GM23338 (cell line): ENCODE data around the gene TASP1. TPM values are rescaled to one million over a fixed set of nuclear protein-coding genes. Genes with fewer than 3 reads are reported as not detected.

ENCODE experiments used
- ATAC-seq: fragments of 200-7000 bp; cut with Tn5 transposase; 3 replicates; pipeline ENCODE4 v1.9.1; 2020
- DNase-seq: peaks from one replicate; pipeline ENCODE4 v3.0.0-alpha.2; 2015; ENCODE audit warnings: low spot score
- H2AFZ ChIP-seq: fragments of 200-600 bp; sonication (generic); 2 replicates; pipeline ENCODE4 v1.8.0; 2016; ENCODE audit warnings: antibody characterized with exemption, mild to moderate bottlenecking, moderate library complexity
- H3F3A ChIP-seq: fragments of 200-600 bp; sonication (generic); replicated peaks from 2 replicates; pipeline ENCODE4 v1.8.0; 2017; ENCODE audit warnings: antibody characterized with exemption, mixed run types, low read depth
- H3K27ac ChIP-seq: fragments of 200-600 bp; sonication (generic); 2 replicates; pipeline ENCODE4 v1.6.1; 2016; ENCODE audit warnings: low read depth
- H3K27me3 ChIP-seq: fragments of 200-600 bp; sonication (generic); 2 replicates; pipeline ENCODE4 v1.8.0; 2016; ENCODE audit warnings: mild to moderate bottlenecking, mixed run types, moderate library complexity; ENCODE audit not compliant: insufficient read depth
- H3K36me3 ChIP-seq: fragments of 200-600 bp; sonication (generic); 2 replicates; pipeline ENCODE4 v1.8.0; 2016; ENCODE audit warnings: mild to moderate bottlenecking; ENCODE audit not compliant: insufficient read depth
- H3K4me1 ChIP-seq: fragments of 200-600 bp; sonication (generic); 2 replicates; pipeline ENCODE4 v1.8.0; 2016; ENCODE audit warnings: mild to moderate bottlenecking, moderate library complexity; ENCODE audit not compliant: insufficient read depth
- H3K4me2 ChIP-seq: fragments of 200-600 bp; sonication (generic); 2 replicates; pipeline ENCODE4 v1.7.1; 2017; ENCODE audit warnings: mixed run types
- H3K4me3 ChIP-seq: fragments of 200-600 bp; sonication (generic); 2 replicates; pipeline ENCODE4 v1.6.1; 2016; ENCODE audit warnings: mixed run types
- H3K79me2 ChIP-seq: fragments of 200-600 bp; sonication (generic); replicated peaks from 2 replicates; pipeline ENCODE4 v1.8.0; 2017; ENCODE audit warnings: mild to moderate bottlenecking; ENCODE audit not compliant: insufficient read depth
- H3K9me2 ChIP-seq: fragments of 200-600 bp; sonication (generic); 2 replicates; pipeline ENCODE4 v1.8.0; 2017; ENCODE audit not compliant: insufficient read depth
- H4K20me1 ChIP-seq: fragments of 200-600 bp; sonication (generic); replicated peaks from 2 replicates; pipeline ENCODE4 v1.8.0; 2017; ENCODE audit warnings: mild to moderate bottlenecking; ENCODE audit not compliant: insufficient read depth
- H3K27ac Mint-ChIP-seq: 2 replicates; pipeline ENCODE4 v1.8.0; 2020; ENCODE audit warnings: inconsistent platforms, mild to moderate bottlenecking, moderate library complexity, mixed read lengths
- H3K27me3 Mint-ChIP-seq: 3 replicates; pipeline ENCODE4 v1.8.0; 2022; ENCODE audit warnings: low read depth, mild to moderate bottlenecking, moderate library complexity, mixed read lengths, inconsistent platforms; ENCODE audit not compliant: insufficient read depth, poor library complexity
- H3K36me3 Mint-ChIP-seq: 3 replicates; pipeline ENCODE4 v1.8.0; 2021; ENCODE audit warnings: low read depth, mild to moderate bottlenecking, inconsistent platforms, moderate library complexity, mixed read lengths
- H3K4me1 Mint-ChIP-seq: 3 replicates; pipeline ENCODE4 v1.8.0; 2020; ENCODE audit warnings: mild to moderate bottlenecking, inconsistent platforms, mixed read lengths
- H3K4me3 Mint-ChIP-seq: 3 replicates; pipeline ENCODE4 v1.8.0; 2021; ENCODE audit warnings: moderate library complexity, mild to moderate bottlenecking, inconsistent platforms, mixed read lengths
- H3K9me3 Mint-ChIP-seq: 3 replicates; pipeline ENCODE4 v1.8.0; 2020; ENCODE audit warnings: moderate library complexity, mild to moderate bottlenecking, inconsistent platforms, mixed read lengths
- CREB1 ChIP-seq: fragments of 250-450 bp; sonication (Bioruptor Pico); IDR thresholded peaks from 2 replicates; pipeline ENCODE4 v1.5.0; 2020; ENCODE audit warnings: low read depth, mild to moderate bottlenecking, moderate library complexity
- CTCF ChIP-seq, 2 experiments: fragments of 200-600 bp in 1 of 2; sonication (generic) in 1 of 2; conservative IDR thresholded peaks; 2 replicates each; pipeline versions ENCODE4 v1.5.1 to v1.6.1; 2016 to 2017; ENCODE audit warnings: antibody characterized with exemption in 2 of 2, low read depth in 2 of 2, mild to moderate bottlenecking in 2 of 2, moderate library complexity in 1 of 2
- ETS1 ChIP-seq: IDR thresholded peaks from 2 replicates; pipeline ENCODE4 v1.6.1; 2016; ENCODE audit warnings: antibody characterized with exemption
- EZH2 ChIP-seq: fragments of 200-600 bp; sonication (generic); IDR thresholded peaks from one replicate; pipeline ENCODE4 v1.8.0; 2017; ENCODE audit warnings: antibody characterized with exemption, mild to moderate bottlenecking, low read depth; ENCODE audit not compliant: unreplicated experiment
- EZH2phosphoT487 ChIP-seq: fragments of 200-600 bp; sonication (generic); IDR thresholded peaks from one replicate; pipeline ENCODE4 v1.8.1; 2018; ENCODE audit warnings: antibody characterized with exemption; ENCODE audit not compliant: unreplicated experiment
- JUNB ChIP-seq: IDR thresholded peaks from one replicate; pipeline ENCODE4 v1.6.1; 2016; ENCODE audit warnings: antibody characterized with exemption; ENCODE audit not compliant: unreplicated experiment
- NANOG ChIP-seq: IDR thresholded peaks from 2 replicates; pipeline ENCODE4 v1.6.1; 2016; ENCODE audit warnings: antibody characterized with exemption, borderline replicate concordance
- POLR2AphosphoS5 ChIP-seq: IDR thresholded peaks from 2 replicates; pipeline ENCODE4 v1.6.1; 2016; ENCODE audit warnings: antibody characterized with exemption, low read depth
- REST ChIP-seq: IDR thresholded peaks from one replicate; pipeline ENCODE4 v1.6.1; 2018; ENCODE audit warnings: antibody characterized with exemption; ENCODE audit not compliant: unreplicated experiment
- STAT1 ChIP-seq: IDR thresholded peaks from one replicate; pipeline ENCODE4 v1.6.1; 2016; ENCODE audit warnings: antibody characterized with exemption; ENCODE audit not compliant: unreplicated experiment
- ZNF114 ChIP-seq: fragments of 250-450 bp; sonication (Bioruptor Pico); IDR thresholded peaks from 2 replicates; pipeline ENCODE4 v1.5.0; 2020; ENCODE audit warnings: mild to moderate bottlenecking, moderate library complexity
- ZNF331 ChIP-seq: fragments of 250-450 bp; sonication (Bioruptor Pico); IDR thresholded peaks from 2 replicates; pipeline ENCODE4 v1.5.0; 2020; ENCODE audit warnings: low read depth, mild to moderate bottlenecking, moderate library complexity
- ZNF462 ChIP-seq: fragments of 250-450 bp; sonication (Bioruptor Pico); IDR thresholded peaks from 2 replicates; pipeline ENCODE4 v1.5.0; 2020; ENCODE audit warnings: mild to moderate bottlenecking, moderate library complexity
- polyA plus RNA-seq: library from polyadenylated mRNA; unstranded; fragments of >200 nt; fragmentation: Nextera tagmentation; extraction: Ambion mirVana; gene quantifications from 2 replicates; pipeline ENCODE4 v1.2.1, GENCODE V29; 2016
- total RNA-seq: library from RNA; depleted of rRNA; stranded (reverse); fragments of >200 nt; shearing (Covaris generic); gene quantifications from 2 replicates; pipeline ENCODE4 v1.2.3, GENCODE V29; 2014

TASP1 gene
- total and polyA plus RNA-seq, 2 experiments from 2014 or later, result 9.7 to 9.8 TPM

GRCh38 chr20:13676682-13677081 is 38.0 kb upstream of the TASP1 start:
- Histone ChIP-seq H3K4me1 (no peaks in the 10 kb centered on the region), H3K4me2 (no peak overlapping the region), H4K20me1 (no peaks in the 10 kb centered on the region), H3K36me3 (no peaks in the 10 kb centered on the region), H3F3A (no peaks in the 10 kb centered on the region), H3K27ac (no peak overlapping the region), H3K9me2 (peaks cover 3% of the 10 kb centered on the region), H3K27me3 (no peaks in the 10 kb centered on the region), H2AFZ (no peak overlapping the region), H3K4me3 (no peak overlapping the region), H3K79me2 (no peaks in the 10 kb centered on the region)
- H3K27me3 Mint-ChIP-seq, result peaks cover 3% of the 10 kb centered on the region
- H3K27ac Mint-ChIP-seq, result no peak overlapping the region
- H3K4me3 Mint-ChIP-seq, result no peak overlapping the region
- H3K36me3 Mint-ChIP-seq, result no peaks in the 10 kb centered on the region
- ATAC-seq (no peak), DNase-seq (no peak)
- no peaks in the 10 kb centered on the region for H3K4me1 Mint-ChIP-seq
- TF ChIP-seq ZNF114, result no peak
- TF ChIP-seq ZNF462 (CRISPR knock-in tag), result no peak
- no peak for TF ChIP-seq ZNF331
- TF ChIP-seq EZH2phosphoT487, result no peak
- TF ChIP-seq CREB1, result no peak
- TF ChIP-seq POLR2AphosphoS5, result no peak
- no peak for TF ChIP-seq EZH2
- TF ChIP-seq JUNB, result no peak
- no peak for TF ChIP-seq ETS1
- no peak for TF ChIP-seq NANOG
- no peak for TF ChIP-seq CTCF (conservative IDR thresholded peaks at IDR 0.05; ENCODE audit: low read depth in 2 of 2)
- no peak for TF ChIP-seq STAT1
- no peak for TF ChIP-seq REST
- H3K9me3 Mint-ChIP-seq, result no peaks in the 10 kb centered on the region
